GM12875 (cell line): ENCODE results near the gene SPAG5.

Experiments
- H3K4me3 ChIP-seq: one replicate; pipeline ENCODE4 v1.5.1; 2011; ENCODE audit warnings: low read depth, low read length, control low read depth
- TF ChIP-seq, protein P1 (sequence below): IDR thresholded peaks from 2 replicates; pipeline ENCODE4 v1.5.1; 2011; ENCODE audit warnings: low read depth, mild to moderate bottlenecking, control low read depth, inconsistent platforms, low read length, moderate library complexity, borderline replicate concordance; ENCODE audit not compliant: insufficient read depth

Gene SPAG5

DNA sequence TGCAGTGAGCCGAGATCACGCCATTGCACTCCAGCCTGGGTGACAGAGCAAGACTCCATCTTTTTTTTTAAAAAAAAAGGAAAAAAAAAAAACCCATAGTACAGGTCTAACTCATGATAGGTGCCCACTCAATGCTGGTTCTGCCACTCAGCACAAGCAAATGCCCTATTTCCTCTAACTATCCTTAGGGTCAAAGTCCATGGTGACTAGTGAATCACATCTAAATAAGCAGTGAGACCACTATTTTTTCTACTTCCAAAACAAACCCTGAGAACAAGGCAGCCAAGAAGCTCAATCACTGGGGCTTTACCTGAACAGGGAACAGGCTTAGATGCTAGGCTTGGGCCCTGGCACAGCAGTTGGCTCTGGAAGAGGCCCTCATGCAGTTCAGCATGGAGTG lies 42.8 kb upstream of the SPAG5 start:
- TF ChIP-seq, protein P1, sequence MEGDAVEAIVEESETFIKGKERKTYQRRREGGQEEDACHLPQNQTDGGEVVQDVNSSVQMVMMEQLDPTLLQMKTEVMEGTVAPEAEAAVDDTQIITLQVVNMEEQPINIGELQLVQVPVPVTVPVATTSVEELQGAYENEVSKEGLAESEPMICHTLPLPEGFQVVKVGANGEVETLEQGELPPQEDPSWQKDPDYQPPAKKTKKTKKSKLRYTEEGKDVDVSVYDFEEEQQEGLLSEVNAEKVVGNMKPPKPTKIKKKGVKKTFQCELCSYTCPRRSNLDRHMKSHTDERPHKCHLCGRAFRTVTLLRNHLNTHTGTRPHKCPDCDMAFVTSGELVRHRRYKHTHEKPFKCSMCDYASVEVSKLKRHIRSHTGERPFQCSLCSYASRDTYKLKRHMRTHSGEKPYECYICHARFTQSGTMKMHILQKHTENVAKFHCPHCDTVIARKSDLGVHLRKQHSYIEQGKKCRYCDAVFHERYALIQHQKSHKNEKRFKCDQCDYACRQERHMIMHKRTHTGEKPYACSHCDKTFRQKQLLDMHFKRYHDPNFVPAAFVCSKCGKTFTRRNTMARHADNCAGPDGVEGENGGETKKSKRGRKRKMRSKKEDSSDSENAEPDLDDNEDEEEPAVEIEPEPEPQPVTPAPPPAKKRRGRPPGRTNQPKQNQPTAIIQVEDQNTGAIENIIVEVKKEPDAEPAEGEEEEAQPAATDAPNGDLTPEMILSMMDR, result no peak
- H3K4me3 ChIP-seq, result no peak overlapping the region

DNA sequence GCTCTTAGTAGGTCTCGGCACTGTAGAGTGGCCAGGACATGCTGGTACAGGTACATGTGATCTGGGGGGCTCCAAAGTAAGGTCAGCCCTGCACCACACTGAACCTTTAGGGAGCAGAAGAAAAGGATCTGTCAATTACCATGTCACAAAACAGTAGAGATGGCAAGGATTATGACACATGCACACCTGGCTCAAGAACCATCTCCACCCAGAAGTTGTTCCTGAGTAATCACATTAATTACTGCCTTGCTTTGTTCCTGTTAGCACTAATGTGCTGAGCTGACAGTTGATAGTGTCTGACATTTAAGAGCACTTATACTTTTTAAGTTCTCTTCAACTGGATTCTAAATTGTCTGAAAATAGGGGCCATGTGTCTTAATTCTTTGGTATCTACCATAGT lies 36.7 kb upstream of the SPAG5 start:
- H3K4me3 ChIP-seq, result no peak overlapping the region
- TF ChIP-seq, protein P1, result no peak

DNA sequence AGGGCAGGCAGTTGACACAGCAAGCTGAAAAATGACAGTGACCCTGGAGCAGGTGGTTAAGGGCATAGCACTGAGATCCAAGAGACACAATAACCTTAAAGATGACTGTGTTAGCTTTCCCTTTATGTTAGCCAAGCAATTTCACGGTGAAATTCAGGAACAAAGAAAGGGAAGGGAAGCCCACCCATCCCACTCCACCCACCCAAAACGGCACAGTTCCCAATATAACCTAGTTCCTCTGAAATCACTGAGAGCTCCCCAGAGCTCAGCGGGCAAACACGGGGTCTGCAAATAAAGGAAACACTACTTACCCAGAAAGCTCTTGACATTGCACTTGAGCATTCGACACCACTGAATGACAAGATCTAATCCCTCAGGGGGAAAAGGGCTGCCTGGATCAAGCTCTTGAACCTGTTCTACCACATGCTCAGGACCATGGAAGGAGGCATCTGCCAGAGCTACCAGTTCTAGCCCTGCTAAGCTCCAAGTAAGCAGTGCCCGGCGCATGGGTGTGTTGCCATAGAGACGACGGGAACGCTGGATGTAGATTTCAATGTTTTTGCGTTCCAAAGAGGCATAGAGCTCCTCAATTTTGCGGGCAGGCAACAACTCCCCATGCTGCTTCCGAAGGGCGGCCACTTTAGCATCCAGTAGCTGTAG lies 35.5 kb upstream of the SPAG5 start:
- TF ChIP-seq, protein P1, result no peak
- H3K4me3 ChIP-seq, result no peak overlapping the region

DNA sequence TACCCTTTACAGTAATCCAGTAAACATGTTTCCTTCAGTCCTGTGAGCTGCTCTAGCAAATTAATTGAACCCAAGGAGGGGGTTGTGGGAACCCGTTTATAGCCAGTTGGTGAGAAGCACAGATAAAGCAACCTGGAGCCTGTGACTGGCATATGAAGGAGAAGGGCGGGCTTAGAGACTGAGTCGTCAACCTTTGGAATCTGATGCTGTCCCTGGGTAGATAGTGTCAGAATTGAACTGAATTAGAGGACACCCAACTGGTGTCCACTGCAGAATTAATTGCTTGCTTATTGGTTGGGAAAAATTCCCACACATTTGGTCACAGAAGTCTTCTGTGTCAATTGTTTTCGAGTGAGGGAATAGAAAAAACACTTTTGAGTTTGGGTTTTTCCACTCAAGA lies 28.0 kb upstream of the SPAG5 start:
- no peak overlapping the region for H3K4me3 ChIP-seq
- TF ChIP-seq, protein P1, result no peak

DNA sequence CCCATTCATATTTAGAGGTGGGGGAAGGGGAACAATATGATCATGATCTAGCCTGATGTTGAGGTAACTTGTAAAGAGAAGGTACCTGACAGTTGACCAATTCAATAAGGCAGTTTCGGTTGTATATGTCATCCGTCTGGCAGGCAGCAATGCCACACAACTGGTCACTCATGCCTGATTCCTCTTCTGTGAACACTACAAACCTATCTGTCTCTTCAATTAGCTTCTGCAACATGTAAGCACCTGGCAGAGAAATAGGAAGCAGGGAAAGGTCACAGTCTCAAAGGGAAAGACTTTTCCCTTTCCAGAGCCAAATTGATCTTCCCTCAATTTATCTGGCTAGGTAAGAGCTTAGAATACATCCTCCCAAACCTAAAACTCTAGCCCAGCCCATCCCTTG lies 25.3 kb upstream of the SPAG5 start:
- no peak overlapping the region for H3K4me3 ChIP-seq
- TF ChIP-seq, protein P1, result no peak

DNA sequence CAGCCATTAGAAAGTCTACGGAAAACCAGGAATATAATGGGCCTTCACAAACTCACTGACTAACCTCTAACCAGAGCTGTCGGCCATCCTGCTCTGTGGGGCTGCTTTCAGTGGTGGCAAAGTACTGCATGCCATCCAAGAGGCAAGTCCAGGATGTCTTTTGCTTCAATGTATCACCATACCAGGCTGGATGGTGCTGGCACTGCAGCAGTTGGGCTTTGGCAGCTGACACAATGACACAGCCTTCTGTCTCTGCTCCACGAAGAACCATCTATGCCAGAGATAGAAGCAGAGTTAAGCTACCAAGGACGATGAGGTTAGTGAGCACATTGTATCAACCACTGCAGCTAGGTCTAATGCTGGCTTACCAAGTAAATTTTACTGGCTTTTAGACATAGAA lies 24.9 kb upstream of the SPAG5 start:
- no peak overlapping the region for H3K4me3 ChIP-seq
- TF ChIP-seq, protein P1, result no peak

DNA sequence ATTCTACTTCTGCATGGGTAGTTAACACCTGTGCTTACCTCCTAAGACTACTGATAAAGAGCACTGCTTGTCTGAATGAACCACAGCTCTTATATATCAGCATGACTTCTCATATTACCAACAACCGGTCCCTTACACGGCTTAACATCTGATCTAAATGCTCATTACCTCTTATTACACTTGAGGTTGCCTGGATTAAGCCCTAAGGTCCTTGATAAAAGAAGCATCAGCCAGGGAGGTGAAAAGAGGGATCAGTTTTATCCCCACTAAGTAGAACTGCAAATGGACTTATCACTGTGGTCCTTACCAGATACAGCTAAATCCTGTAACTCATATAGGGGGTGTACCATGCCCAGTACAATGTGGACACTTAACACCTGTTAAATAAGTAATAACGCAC lies 23.4 kb upstream of the SPAG5 start:
- TF ChIP-seq, protein P1, result no peak
- no peak overlapping the region for H3K4me3 ChIP-seq
